ENCODE data around the gene NOP58. TPM values are rescaled to one million over a fixed set of nuclear protein-coding genes. Genes with fewer than 3 reads are reported as not detected.

Gene NOP58
- total and polyA plus RNA-seq, 2 of the 4 experiments (the other 2 are of a cell fraction): 45.3 to 54.0 TPM

- ChIA-PET CTCF (no interaction called here), POLR2A (ENCODE audit: unreplicated experiment) (no interaction called here)
- no peak overlapping the region for H3K14ac ChIP-seq (replicated peaks; ENCODE audit: low read depth, low read length)
- dilution Hi-C loops (cut with HindIII; ENCODE audit: low sequenced_read_pairs, unreplicated experiment) (no loop called here), in situ Hi-C loops (cut with MboI; ENCODE audit: low sequenced_read_pairs) (no loop called here), intact Hi-C loops (cut with micrococcal nuclease) (no loop called here)
- no peak for DNase-seq
- no peak overlapping the region for H2AK5ac ChIP-seq (ENCODE audit: low read depth, low read length)
- no peak overlapping the region for H2AK9ac ChIP-seq (replicated peaks; ENCODE audit: low read depth, low read length, poor library complexity)
- no peak overlapping the region for H3K18ac ChIP-seq (ENCODE audit: low read depth, low read length)
- no peak for TF ChIP-seq MAFK (IDR thresholded peaks at IDR 0.05; ENCODE audit: low read depth, low read length)
- TF ChIP-seq NFE2L2 (IDR thresholded peaks at IDR 0.05; ENCODE audit: low read depth, low read length): no peak
- no peak for TF ChIP-seq MAZ (IDR thresholded peaks at IDR 0.05; ENCODE audit: borderline replicate concordance, low read depth, low read length)
- TF ChIP-seq SMC3 (IDR thresholded peaks at IDR 0.05; ENCODE audit: low read depth, low read length): no peak
- TF ChIP-seq CHD1 (IDR thresholded peaks at IDR 0.05; ENCODE audit: low read depth, low read length): no peak
- no peak for TF ChIP-seq RFX5 (IDR thresholded peaks at IDR 0.05; ENCODE audit: low read depth, low read length)
- no peak for TF ChIP-seq POLR2A (IDR thresholded peaks at IDR 0.05; ENCODE audit: low read depth, low read length)
- no peak for TF ChIP-seq RAD21 (IDR thresholded peaks at IDR 0.05; ENCODE audit: low read length)
- no peak for TF ChIP-seq MXI1 (IDR thresholded peaks at IDR 0.05; ENCODE audit: borderline replicate concordance, low read depth, low read length)
- no peak for TF ChIP-seq ELK1 (IDR thresholded peaks at IDR 0.05; ENCODE audit: borderline replicate concordance, low read depth, low read length)
- no peak for TF ChIP-seq CTCF (conservative IDR thresholded peaks at IDR 0.05; ENCODE audit: low read depth, low read length)
- TF ChIP-seq USF2 (IDR thresholded peaks at IDR 0.05; ENCODE audit: low read depth, low read length): no peak
- no peak for TF ChIP-seq BHLHE40 (IDR thresholded peaks at IDR 0.05; ENCODE audit: low read depth, low read length)
- TF ChIP-seq CEBPB (IDR thresholded peaks at IDR 0.05; ENCODE audit: low read depth, low read length): no peak
- TF ChIP-seq RCOR1 (IDR thresholded peaks at IDR 0.05; ENCODE audit: insufficient replicate concordance, low read length): no peak
- no peak for TF ChIP-seq FOS (IDR thresholded peaks at IDR 0.05; ENCODE audit: low read depth, low read length)
- no peak for ATAC-seq (ENCODE audit: low read depth)
- no peak overlapping the region for H3K4me2 ChIP-seq (ENCODE audit: low read depth, low read length)
- peaks cover 29% of the 10 kb centered on the region for H3K36me3 ChIP-seq (ENCODE audit: control insufficient read depth, insufficient read depth, low read length)
- no peak overlapping the region for H3K4ac ChIP-seq (ENCODE audit: low read depth, low read length)
- H2AFZ ChIP-seq (replicated peaks; ENCODE audit: low read length, poor library complexity): no peak overlapping the region
- H2BK120ac ChIP-seq (ENCODE audit: low read depth, low read length): no peak overlapping the region
- H2BK5ac ChIP-seq (ENCODE audit: low read depth, low read length, poor library complexity, severe bottlenecking): no peak overlapping the region
- H3K27ac ChIP-seq (ENCODE audit: insufficient read depth, low read length): no peak overlapping the region
- H2BK20ac ChIP-seq (ENCODE audit: low read depth, low read length): no peak overlapping the region
- no peaks in the 10 kb centered on the region; the same call in 1 of the 2 replicates for H3K9me1 ChIP-seq (ENCODE audit: insufficient read depth, low read length)
- no peak overlapping the region for H3K9ac ChIP-seq (ENCODE audit: low read depth, low read length)
- H3K23ac ChIP-seq (ENCODE audit: low read depth, low read length): no peak overlapping the region
- no peak overlapping the region for H3K4me3 ChIP-seq (ENCODE audit: insufficient read depth, low read depth, low read length)
- 0 out of 2 replicates have a peak, but pooled peaks cover 1% of the 10 kb centered on the region for H3K4me1 ChIP-seq (ENCODE audit: control insufficient read depth, insufficient read depth, low read length)
- H4K20me1 ChIP-seq (ENCODE audit: insufficient read depth, low read length): no peaks in the 10 kb centered on the region
- peaks cover 7 to 9% of the 10 kb centered on the region in 2 experiments; a peak in 3 of 4 replicates for H3K79me1 ChIP-seq (ENCODE audit: low read depth in 1 of 2, low read length in 2 of 2)
- H4K5ac ChIP-seq (ENCODE audit: low read depth, low read length): no peak overlapping the region
- no peaks in the 10 kb centered on the region for H3K9me3 ChIP-seq (ENCODE audit: control insufficient read depth, insufficient read depth, low read length)
- H2BK15ac ChIP-seq (ENCODE audit: low read depth, low read length): no peak overlapping the region
- H3K27me3 ChIP-seq (ENCODE audit: control insufficient read depth, insufficient read depth, low read length): no peaks in the 10 kb centered on the region
- no peak overlapping the region for H4K91ac ChIP-seq (ENCODE audit: insufficient read depth, low read depth, low read length)
- no CpG with 5 or more reads among the region's 3 CpGs for WGBS, 2 experiments (ENCODE audit: extremely low coverage in 2 of 2, insufficient read length in 1 of 2)
- H3K56ac ChIP-seq (ENCODE audit: extremely low read depth, insufficient read depth, low read length): no peak overlapping the region
- no TSS peak for BruUV-seq (replicated peaks)
- H4K8ac ChIP-seq (ENCODE audit: low read depth in 2 of 2, low read length in 2 of 2): no peak overlapping the region
These were observed 40.5 kb downstream of the NOP58 start for GRCh38 chr2:202306034-202306433.

Measured in IMR-90 (cell line).